Measurements from ENCODE around the gene C11orf52.
A peak's percentile ranks its signal among the peaks of the same experiment; 100 is the strongest.

The C11orf52 gene

GRCh38 chr11:111933872-111934271 lies 15.2 kb downstream of the C11orf52 start:
- no peak overlapping the region for H3K27ac ChIP-seq (ENCODE audit: low read length)
- peaks cover 10% of the 10 kb centered on the region; the same call in 1 of the 2 replicates for H3K79me2 ChIP-seq (ENCODE audit: low read length)
- TF ChIP-seq EZH2phosphoT487 (IDR thresholded peaks at IDR 0.05; ENCODE audit: low read depth): no peak
- no peak for TF ChIP-seq CTCF (IDR thresholded peaks at IDR 0.05; ENCODE audit: low read depth, low read length)
- no peak overlapping the region for H3K4me3 ChIP-seq (ENCODE audit: low read length)
- H3K4me1 ChIP-seq (ENCODE audit: low read length): peaks cover 32% of the 10 kb centered on the region
- H3K4me2 ChIP-seq (ENCODE audit: low read length): no peak overlapping the region
- no peaks in the 10 kb centered on the region for H3K9me3 ChIP-seq (ENCODE audit: insufficient read depth, low read length)
- no peak overlapping the region for H3K9ac ChIP-seq (ENCODE audit: low read length)
- no peaks in the 10 kb centered on the region for H3K36me3 ChIP-seq (replicated peaks; ENCODE audit: low read depth, low read length)
- H3K27me3 ChIP-seq (ENCODE audit: low read depth, low read length): no peaks in the 10 kb centered on the region
- no peak overlapping the region for H2AFZ ChIP-seq (ENCODE audit: low read depth, low read length)
- no peaks in the 10 kb centered on the region for H4K20me1 ChIP-seq (ENCODE audit: insufficient read depth, low read length)

- Histone ChIP-seq H3K27me3 (ENCODE audit: low read depth, low read length) (no peaks in the 10 kb centered on the region), H3K4me3 (ENCODE audit: low read length) (no peak overlapping the region), H3K9me3 (ENCODE audit: insufficient read depth, low read length) (no peaks in the 10 kb centered on the region), H3K27ac (ENCODE audit: low read length) (no peak overlapping the region), H3K79me2 (ENCODE audit: low read length) (peaks cover 12% of the 10 kb centered on the region; the same call in 1 of the 2 replicates), H4K20me1 (ENCODE audit: insufficient read depth, low read length) (no peaks in the 10 kb centered on the region), H3K9ac (ENCODE audit: low read length) (no peak overlapping the region), H3K4me2 (ENCODE audit: low read length) (no peak overlapping the region), H3K36me3 (replicated peaks; ENCODE audit: low read depth, low read length) (no peaks in the 10 kb centered on the region), H2AFZ (ENCODE audit: low read depth, low read length) (no peak overlapping the region), H3K4me1 (ENCODE audit: low read length) (peaks cover 36% of the 10 kb centered on the region)
- no peak for TF ChIP-seq EZH2phosphoT487 (IDR thresholded peaks at IDR 0.05; ENCODE audit: low read depth)
- no peak for TF ChIP-seq CTCF (IDR thresholded peaks at IDR 0.05; ENCODE audit: low read depth, low read length)
Observed at GRCh38 chr11:111934306-111934705, 15.6 kb downstream of the C11orf52 start.

- peaks cover 40% of the 10 kb centered on the region for H3K4me1 ChIP-seq (ENCODE audit: low read length)
- no peak overlapping the region for H3K27ac ChIP-seq (ENCODE audit: low read length)
- H3K9me3 ChIP-seq (ENCODE audit: insufficient read depth, low read length): no peaks in the 10 kb centered on the region
- TF ChIP-seq EZH2phosphoT487 (IDR thresholded peaks at IDR 0.05; ENCODE audit: low read depth) (no peak), CTCF (IDR thresholded peaks at IDR 0.05; ENCODE audit: low read depth, low read length) (no peak)
- H3K36me3 ChIP-seq (replicated peaks; ENCODE audit: low read depth, low read length): peaks cover 9% of the 10 kb centered on the region
- no peaks in the 10 kb centered on the region for H4K20me1 ChIP-seq (ENCODE audit: insufficient read depth, low read length)
- peak overlapping the region; percentile 97; the same call in 1 of the 2 replicates for H3K4me2 ChIP-seq (ENCODE audit: low read length)
- H3K9ac ChIP-seq (ENCODE audit: low read length): no peak overlapping the region
- H3K4me3 ChIP-seq (ENCODE audit: low read length): 0 out of 2 replicates have a peak overlapping the region, but pooled peaks have one; percentile 80
- H2AFZ ChIP-seq (ENCODE audit: low read depth, low read length): no peak overlapping the region
- no peaks in the 10 kb centered on the region for H3K27me3 ChIP-seq (ENCODE audit: low read depth, low read length)
- H3K79me2 ChIP-seq (ENCODE audit: low read length): peaks cover 24% of the 10 kb centered on the region
Observed at GRCh38 chr11:111935317-111936039, 16.8 kb downstream of the C11orf52 start.

- H3K9ac ChIP-seq (ENCODE audit: low read length): peak overlapping the region; percentile 65
- no peak overlapping the region for H3K27ac ChIP-seq (ENCODE audit: low read length)
- peak overlapping the region; percentile 80 for H3K4me3 ChIP-seq (ENCODE audit: low read length)
- peak overlapping the region; percentile 81; the same call in 1 of the 2 replicates for H2AFZ ChIP-seq (ENCODE audit: low read depth, low read length)
- H3K27me3 ChIP-seq (ENCODE audit: low read depth, low read length): no peaks in the 10 kb centered on the region
- H3K9me3 ChIP-seq (ENCODE audit: insufficient read depth, low read length): no peaks in the 10 kb centered on the region
- H3K4me1 ChIP-seq (ENCODE audit: low read length): peaks cover 38% of the 10 kb centered on the region
- no peaks in the 10 kb centered on the region for H4K20me1 ChIP-seq (ENCODE audit: insufficient read depth, low read length)
- peaks cover 10% of the 10 kb centered on the region for H3K36me3 ChIP-seq (replicated peaks; ENCODE audit: low read depth, low read length)
- peak overlapping the region; percentile 97 for H3K4me2 ChIP-seq (ENCODE audit: low read length)
- TF ChIP-seq EZH2phosphoT487 (IDR thresholded peaks at IDR 0.05; ENCODE audit: low read depth) (no peak), CTCF (IDR thresholded peaks at IDR 0.05; ENCODE audit: low read depth, low read length) (no peak)
- H3K79me2 ChIP-seq (ENCODE audit: low read length): peaks cover 30% of the 10 kb centered on the region
Observed at GRCh38 chr11:111936040-111936540, 17.4 kb downstream of the C11orf52 start.
